SK-N-SH (cell line): ENCODE measurements around the gene JAZF1. TPM values are rescaled to one million over a fixed set of nuclear protein-coding genes. Genes with fewer than 3 reads are reported as not detected.

Source experiments
- CTCF ChIA-PET: fragments of 300-600, 350-600 bp; formaldehyde crosslinking; extraction: SDS; loops from one replicate; lab custom pipeline; 2021; lab: Yijun Ruan, JAX
- POLR2A ChIA-PET: fragments of 350-600 bp; sonication (Branson Sonifier 250); formaldehyde crosslinking; extraction: SDS; loops from one replicate; lab custom pipeline; 2020; ENCODE audit warnings: antibody characterized with exemption, inconsistent platforms; lab: Yijun Ruan, JAX
- DNase-seq: peaks from one replicate; pipeline ENCODE4 v3.0.0; 2012
- H2AFZ ChIP-seq: fragments of 200-600 bp; sonication (generic); 2 replicates; pipeline ENCODE4 v1.8.1; 2016; ENCODE audit warnings: antibody characterized with exemption, mild to moderate bottlenecking, low read depth
- H3F3A ChIP-seq: fragments of 200-600 bp; sonication (generic); replicated peaks from 2 replicates; pipeline ENCODE3; 2016; ENCODE audit warnings: antibody characterized with exemption, mild to moderate bottlenecking; ENCODE audit not compliant: insufficient read depth
- H3K27ac ChIP-seq, 2 experiments: fragments of 200-500 bp in 1 of 2; fragments of 200-600 bp in 1 of 2; sonication (Bioruptor generic) in 1 of 2; sonication (generic), shearing (Covaris generic) in 1 of 2; 2 replicates each; pipeline versions ENCODE4 v1.5.1 to v1.6.1; 2014 to 2016; ENCODE audit warnings: low read depth in 2 of 2, inconsistent platforms in 1 of 2, low read length in 1 of 2, mild to moderate bottlenecking in 1 of 2, mixed read lengths in 1 of 2
- H3K27me3 ChIP-seq: fragments of 200-600 bp; sonication (generic), shearing (Covaris generic); 2 replicates; pipeline ENCODE4 v1.6.1; 2016; ENCODE audit warnings: mixed run types; ENCODE audit not compliant: insufficient read depth
- H3K36me3 ChIP-seq, 2 experiments: fragments of 200-500 bp in 1 of 2; fragments of 200-600 bp in 1 of 2; sonication (Bioruptor generic) in 1 of 2; sonication (generic) in 1 of 2; replicated peaks in 1 of 2; 2 replicates each; pipeline versions ENCODE3 to v1.5.1; 2014 to 2016; ENCODE audit warnings: low read length in 1 of 2, mild to moderate bottlenecking in 1 of 2; ENCODE audit not compliant: insufficient read depth in 2 of 2, control insufficient read depth in 1 of 2
- H3K4me1 ChIP-seq, 2 experiments: fragments of 200-500 bp in 1 of 2; fragments of 200-600 bp in 1 of 2; sonication (Bioruptor generic) in 1 of 2; sonication (generic), shearing (Covaris generic) in 1 of 2; 2 replicates each; pipeline versions ENCODE4 v1.5.1 to v1.6.1; 2014 to 2016; ENCODE audit warnings: low read depth in 1 of 2, low read length in 1 of 2, mixed run types in 1 of 2; ENCODE audit not compliant: insufficient read depth in 2 of 2, control insufficient read depth in 1 of 2
- H3K4me2 ChIP-seq: fragments of 200-600 bp; sonication (generic), shearing (Covaris generic); 2 replicates; pipeline ENCODE4 v1.6.1; 2017; ENCODE audit warnings: mixed run types
- H3K4me3 ChIP-seq, 2 experiments: fragments of 200-500 bp in 1 of 2; fragments of 200-600 bp in 1 of 2; sonication (Bioruptor generic) in 1 of 2; sonication (generic), shearing (Covaris generic) in 1 of 2; 2 replicates each; pipeline versions ENCODE4 v1.5.1 to v1.8.1; 2014 to 2016; ENCODE audit warnings: low read depth in 2 of 2, inconsistent platforms in 1 of 2, low read length in 1 of 2, mild to moderate bottlenecking in 1 of 2, mixed read lengths in 1 of 2, moderate library complexity in 1 of 2
- H3K79me2 ChIP-seq: fragments of 200-600 bp; sonication (generic); 2 replicates; pipeline ENCODE4 v1.8.1; 2017; ENCODE audit warnings: mild to moderate bottlenecking; ENCODE audit not compliant: insufficient read depth
- H3K9ac ChIP-seq: fragments of 200-600 bp; sonication (generic); 2 replicates; pipeline ENCODE4 v1.6.1; 2017; ENCODE audit warnings: mixed run types
- H3K9me2 ChIP-seq: fragments of 200-600 bp; sonication (generic); 2 replicates; pipeline ENCODE4 v1.6.1; 2017; ENCODE audit warnings: mixed run types
- H3K9me3 ChIP-seq: fragments of 200-600 bp; sonication (generic); 2 replicates; pipeline ENCODE4 v1.6.1; 2017; ENCODE audit warnings: mixed run types, mild to moderate bottlenecking, moderate library complexity
- H4K20me1 ChIP-seq: fragments of 200-600 bp; sonication (generic); 2 replicates; pipeline ENCODE4 v1.6.1; 2017; ENCODE audit warnings: mild to moderate bottlenecking, mixed run types; ENCODE audit not compliant: insufficient read depth
- EP300 ChIP-seq, 2 experiments: IDR thresholded peaks; 2 replicates each; pipeline versions ENCODE4 v1.4.0 to v1.6.1; 2012; ENCODE audit warnings: borderline replicate concordance in 1 of 2, low read depth in 1 of 2, low read length in 1 of 2
- EZH2phosphoT487 ChIP-seq: fragments of 200-600 bp; sonication (generic); IDR thresholded peaks from 2 replicates; pipeline ENCODE4 v1.6.1; 2017; ENCODE audit warnings: low read depth, mixed run types, mild to moderate bottlenecking, antibody characterized with exemption, moderate library complexity, borderline replicate concordance
- GATA2 ChIP-seq: sonication (generic); formaldehyde crosslinking; IDR thresholded peaks from 2 replicates; pipeline ENCODE4 v1.5.0; 2020; ENCODE audit warnings: mild to moderate bottlenecking, missing genetic modification reagents
- IRF3 ChIP-seq: fragments of 150-350 bp; IDR thresholded peaks from 2 replicates; pipeline ENCODE4 v1.6.1; 2016; ENCODE audit warnings: mild to moderate bottlenecking, low read depth, low read length
- JUND ChIP-seq: IDR thresholded peaks from 2 replicates; pipeline ENCODE4 v1.4.0; 2012
- MAX ChIP-seq: IDR thresholded peaks from 2 replicates; pipeline ENCODE4 v1.4.0; 2012; ENCODE audit warnings: low read depth
- NFIC ChIP-seq: IDR thresholded peaks from 2 replicates; pipeline ENCODE4 v1.4.0; 2012; ENCODE audit warnings: borderline replicate concordance
- POLR2AphosphoS5 ChIP-seq: IDR thresholded peaks from 2 replicates; pipeline ENCODE4 v1.6.1; 2012; ENCODE audit warnings: low read depth, low read length
- REST ChIP-seq: IDR thresholded peaks from 2 replicates; pipeline ENCODE4 v1.6.1; 2012; ENCODE audit warnings: mild to moderate bottlenecking, low read depth, low read length, moderate library complexity
- RFX5 ChIP-seq: IDR thresholded peaks from 2 replicates; pipeline ENCODE4 v1.6.1; 2012; ENCODE audit warnings: mild to moderate bottlenecking, improper control_type of control experiment, low read length
- SIN3A ChIP-seq: IDR thresholded peaks from 2 replicates; pipeline ENCODE4 v1.6.1; 2012; ENCODE audit warnings: low read depth, mild to moderate bottlenecking, low read length, moderate library complexity, borderline replicate concordance
- SMC3 ChIP-seq: IDR thresholded peaks from 2 replicates; pipeline ENCODE4 v1.6.1; 2012; ENCODE audit warnings: low read depth, low read length, improper control_type of control experiment
- TAF1 ChIP-seq: IDR thresholded peaks from 2 replicates; pipeline ENCODE4 v1.6.1; 2012; ENCODE audit warnings: low read depth, mild to moderate bottlenecking, low read length, moderate library complexity, borderline replicate concordance
- USF2 ChIP-seq: fragments of 150-350 bp; IDR thresholded peaks from 2 replicates; pipeline ENCODE4 v1.6.1; 2017; ENCODE audit warnings: antibody characterized with exemption, low read length, low read depth, borderline replicate concordance
- YY1 ChIP-seq: IDR thresholded peaks from 2 replicates; pipeline ENCODE4 v1.4.0; 2012; ENCODE audit warnings: low read depth, mild to moderate bottlenecking
- WGBS: methylation state at CpG from one replicate; pipeline ENCODE4 v1.1.6; 2017; ENCODE audit warnings: low lambda C conversion rate; 5-methylcytosine and 5-hydroxymethylcytosine counted together
- polyA plus RNA-seq, 3 experiments: library from polyadenylated mRNA; depleted of rRNA; stranded (reverse); fragments of >200 nt; gene quantifications; 2 replicates each; pipeline ENCODE4 v1.2.3, GENCODE V29; 2012

JAZF1 gene
- polyA plus RNA-seq, 1 of the 3 experiments (the other 2 are of a cell fraction), result 1.7 TPM

GRCh38 chr7:28228396-28228795 lies 47.8 kb upstream of the JAZF1 start:
- no peak overlapping the region for H3K9ac ChIP-seq
- no peak overlapping the region for H3K4me3 ChIP-seq
- H3K27me3 ChIP-seq, result no peaks in the 10 kb centered on the region
- no peak overlapping the region for H3K4me2 ChIP-seq
- H3K9me3 ChIP-seq, result no peaks in the 10 kb centered on the region
- no peak for TF ChIP-seq REST
- TF ChIP-seq RFX5, result no peak
- no peak for TF ChIP-seq JUND
- TF ChIP-seq IRF3, result no peak
- CTCF ChIA-PET, result no interaction called here
- H3K9me2 ChIP-seq, result no peaks in the 10 kb centered on the region
- no peaks in the 10 kb centered on the region for H4K20me1 ChIP-seq
- H3K4me1 ChIP-seq, result peaks cover 0 to 8% of the 10 kb centered on the region in 2 experiments; a peak in 1 of 4 replicates
- H3K36me3 ChIP-seq, result no peaks in the 10 kb centered on the region
- H3K27ac ChIP-seq, result no peak overlapping the region
- H3F3A ChIP-seq, result no peaks in the 10 kb centered on the region
- POLR2A ChIA-PET, result no interaction called here
- H3K79me2 ChIP-seq, result no peaks in the 10 kb centered on the region
- WGBS, result 84% methylated on average over 2 of the region's 2 CpGs
- no peak overlapping the region for H2AFZ ChIP-seq
- no peak for DNase-seq

GRCh38 chr7:28226003-28226402 lies 45.4 kb upstream of the JAZF1 start:
- Histone ChIP-seq H3K79me2 (no peaks in the 10 kb centered on the region), H3K4me3 (no peak overlapping the region), H3K9me3 (no peaks in the 10 kb centered on the region), H3K9ac (no peak overlapping the region), H3K9me2 (no peaks in the 10 kb centered on the region), H3K27ac (no peak overlapping the region), H3K4me2 (no peak overlapping the region), H3K27me3 (no peaks in the 10 kb centered on the region), H3F3A (no peaks in the 10 kb centered on the region), H4K20me1 (no peaks in the 10 kb centered on the region), H2AFZ (no peak overlapping the region), H3K4me1 (peaks cover 0 to 8% of the 10 kb centered on the region in 2 experiments; a peak in 1 of 4 replicates), H3K36me3 (no peaks in the 10 kb centered on the region)
- ChIA-PET POLR2A (no interaction called here), CTCF (interaction anchor here (1.2 to 1.3 kb wide), 2 partner anchors 10 to 47 kb away, joined by 3 read pairs; no protein-coding TSS in a partner anchor)
- no peak for DNase-seq
- WGBS, result 83% methylated on average over 1 of the region's 1 CpG
- TF ChIP-seq SIN3A (no peak), GATA2 (CRISPR knock-in tag) (no peak), NFIC (no peak), EZH2phosphoT487 (no peak), USF2 (no peak), YY1 (no peak), EP300 (IDR thresholded peaks at IDR 0.05; ENCODE audit: borderline replicate concordance in 1 of 2, low read depth in 1 of 2, low read length in 1 of 2) (no peak), MAX (no peak), SMC3 (no peak), POLR2AphosphoS5 (no peak), REST (no peak), TAF1 (no peak)
